Activated CD4-positive, alpha-beta T cell treated with anti-CD3 and anti-CD28 coated beads, Interleukin-2, amount 10 ng/mL, durations not matched to agents 7 days and 5 days (primary cell): Measurements from ENCODE around the gene GYG2. TPM values are rescaled to one million over a fixed set of nuclear protein-coding genes. Genes with fewer than 3 reads are reported as not detected.

Experiments
- CTCF ChIA-PET: fragments of 350-600 bp; sonication (Branson Sonifier 250); formaldehyde crosslinking; loops from one replicate; lab custom pipeline; 2021; ENCODE audit warnings: antibody characterized with exemption; lab: Charles Lee
- POLR2A ChIA-PET: fragments of 350-600 bp; sonication (Branson Sonifier 250); formaldehyde crosslinking; loops from one replicate; lab custom pipeline; 2021; ENCODE audit warnings: antibody characterized with exemption; lab: Charles Lee
- DNase-seq: peaks from one replicate; pipeline ENCODE4 v3.0.0-alpha.2; 2020
- H3K27ac Mint-ChIP-seq: one replicate; pipeline ENCODE4 v1.8.0; 2021; ENCODE audit warnings: mild to moderate bottlenecking, moderate library complexity, mixed read lengths
- H3K27me3 Mint-ChIP-seq: one replicate; pipeline ENCODE4 v1.8.0; 2021; ENCODE audit warnings: mixed read lengths
- H3K36me3 Mint-ChIP-seq: one replicate; pipeline ENCODE4 v1.8.0; 2021; ENCODE audit warnings: low read depth, mixed read lengths
- H3K4me1 Mint-ChIP-seq: one replicate; pipeline ENCODE4 v1.8.0; 2021; ENCODE audit warnings: mixed read lengths
- H3K4me3 Mint-ChIP-seq: one replicate; pipeline ENCODE4 v1.8.0; 2021; ENCODE audit warnings: mild to moderate bottlenecking, moderate library complexity, mixed read lengths
- H3K9me3 Mint-ChIP-seq: one replicate; pipeline ENCODE4 v1.8.0; 2021; ENCODE audit warnings: mixed read lengths
- total RNA-seq, 2 experiments: library from RNA; stranded (reverse); gene quantifications; one replicate each; pipeline ENCODE4 v1.2.3, GENCODE V29; 2021

Gene GYG2
- total RNA-seq, 2 experiments from 2014 or later: not detected

DNA sequence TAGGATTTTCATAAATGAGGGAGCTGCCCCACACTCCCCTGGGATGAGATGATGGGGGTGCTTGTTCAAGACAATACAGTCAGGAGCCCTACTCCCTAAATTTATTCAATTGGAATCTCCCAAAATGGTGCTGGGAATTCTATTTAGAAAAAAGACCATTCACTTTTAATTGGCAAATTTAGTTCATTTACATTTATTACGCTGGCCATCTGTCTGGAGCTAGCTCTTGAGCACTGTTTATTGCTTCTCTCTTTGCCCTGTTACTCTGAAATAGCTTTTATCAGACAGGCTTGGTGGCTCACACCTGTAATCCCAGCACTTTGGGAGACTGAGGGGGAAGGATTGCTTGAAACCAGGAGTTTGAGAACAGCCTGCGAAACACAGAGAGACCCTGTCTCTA, 102.4 kb downstream of the GYG2 start:
- POLR2A ChIA-PET: no interaction called here

DNA sequence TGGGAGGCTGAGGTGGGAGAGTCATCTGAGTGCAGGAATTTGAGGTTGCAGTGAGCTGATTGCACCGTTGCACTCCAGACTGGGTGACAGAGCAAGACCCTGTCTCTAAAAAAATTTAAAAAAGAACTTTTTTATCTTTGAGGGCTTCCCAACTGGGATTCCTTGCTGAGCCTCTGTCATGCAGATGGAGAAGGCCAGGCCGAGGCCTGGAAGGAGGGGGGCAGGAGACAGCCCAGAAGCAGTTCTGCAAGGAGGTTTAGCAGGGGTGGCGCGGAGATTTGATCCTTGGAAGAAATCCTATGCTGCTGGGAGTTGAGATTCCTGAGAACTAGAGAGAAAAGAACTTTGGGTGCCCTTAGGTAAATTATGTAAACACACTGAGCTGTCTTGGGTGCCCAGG, 102.9 kb downstream of the GYG2 start:
- no peak for DNase-seq
- Mint-ChIP-seq H3K27me3 (peaks cover 4% of the 10 kb centered on the region), H3K9me3 (peaks cover 4% of the 10 kb centered on the region), H3K36me3 (no peaks in the 10 kb centered on the region), H3K4me3 (no peak overlapping the region), H3K27ac (no peak overlapping the region), H3K4me1 (no peaks in the 10 kb centered on the region)
- ChIA-PET CTCF (no interaction called here), POLR2A (no interaction called here)

More for the DNA sequence above, 102.4 kb downstream of the GYG2 start:
- CTCF ChIA-PET: no interaction called here
- no peak overlapping the region for H3K4me3 Mint-ChIP-seq
- no peak overlapping the region for H3K27ac Mint-ChIP-seq
- no peaks in the 10 kb centered on the region for H3K4me1 Mint-ChIP-seq
- peaks cover 4% of the 10 kb centered on the region for H3K27me3 Mint-ChIP-seq
- no peak for DNase-seq
- no peaks in the 10 kb centered on the region for H3K36me3 Mint-ChIP-seq
- peaks cover 4% of the 10 kb centered on the region for H3K9me3 Mint-ChIP-seq

Other genes starting within 250 kb of the GYG2 start
- gene CD99, start 137.6 kb upstream of the GYG2 start, total RNA-seq: 100 to 1,000 TPM; 261 to 314 TPM
- gene XG, start 76.9 kb upstream of the GYG2 start, total RNA-seq: not detected
- gene ARSD, start 100.4 kb downstream of the GYG2 start, total RNA-seq: 1 to 10 TPM; 2.5 to 2.7 TPM
- not detected for gene ARSH, start 177.6 kb downstream of the GYG2 start, total RNA-seq
- gene ARSF, start 212.5 kb downstream of the GYG2 start, total RNA-seq: not detected